OCI-M2 (cell line): ENCODE measurements around the gene CCDC92.
"Not testable (repeated sequence)": the region's sequence is repeated elsewhere in the genome, so short reads cannot be mapped to it uniquely, and the experiment has no call there.

Source experiments
- DNase-seq: peaks from one replicate; lab custom pipeline; 2025; ENCODE audit not compliant: unreplicated experiment; lab: John Stamatoyannopoulos, UW

CCDC92 gene

GRCh38 chr12:123911672-123912409 is 60.8 kb downstream of the CCDC92 start:
- not testable (repeated sequence) for DNase-seq

- no peak for DNase-seq
These were observed 61.9 kb downstream of the CCDC92 start for GRCh38 chr12:123910761-123911193.

- no peak for DNase-seq
These were observed 62.6 kb downstream of the CCDC92 start for GRCh38 chr12:123910057-123910456.

DNA sequence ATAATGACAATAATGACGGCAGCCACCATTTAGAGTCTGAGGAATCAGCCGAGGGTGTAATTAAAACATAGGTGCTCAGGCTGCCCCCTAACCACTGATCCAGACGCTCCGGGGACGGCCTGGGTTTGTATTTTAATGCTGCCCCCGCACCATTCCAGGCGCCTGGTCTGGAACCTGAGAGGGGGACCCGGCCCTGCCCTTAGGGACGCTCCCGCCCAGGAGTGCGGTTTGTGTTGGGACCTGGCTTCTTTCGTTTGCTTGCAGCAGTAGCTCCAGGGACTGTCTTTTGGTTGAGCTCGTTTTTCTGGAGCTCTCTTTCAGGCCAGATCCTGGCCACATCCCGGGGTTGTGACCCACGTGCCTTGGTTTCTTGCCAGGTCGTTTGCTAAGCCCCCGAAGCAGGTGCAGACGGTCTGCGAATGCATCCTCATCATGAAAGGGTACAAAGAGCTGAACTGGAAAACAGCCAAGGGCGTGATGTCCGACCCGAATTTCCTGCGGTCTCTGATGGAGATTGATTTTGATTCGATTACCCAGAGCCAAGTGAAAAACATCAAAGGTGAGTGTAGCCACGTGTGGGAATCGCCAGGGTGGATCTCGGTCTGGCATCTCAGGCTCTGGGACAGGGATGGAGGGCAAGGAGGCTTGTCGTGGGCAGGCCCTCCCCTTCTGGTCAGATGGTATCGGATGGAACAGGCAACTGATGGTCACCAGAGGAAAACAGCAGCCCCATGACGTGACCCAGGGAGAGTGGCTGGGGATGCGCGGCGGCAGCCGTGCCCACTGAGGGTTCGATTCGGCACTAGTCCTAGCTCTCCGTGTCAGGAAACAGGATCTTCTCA is 63.5 kb downstream of the CCDC92 start:
- DNase-seq, result no peak

- DNase-seq, result no peak
These were observed 64.7 kb downstream of the CCDC92 start for GRCh38 chr12:123907726-123908476.

DNA sequence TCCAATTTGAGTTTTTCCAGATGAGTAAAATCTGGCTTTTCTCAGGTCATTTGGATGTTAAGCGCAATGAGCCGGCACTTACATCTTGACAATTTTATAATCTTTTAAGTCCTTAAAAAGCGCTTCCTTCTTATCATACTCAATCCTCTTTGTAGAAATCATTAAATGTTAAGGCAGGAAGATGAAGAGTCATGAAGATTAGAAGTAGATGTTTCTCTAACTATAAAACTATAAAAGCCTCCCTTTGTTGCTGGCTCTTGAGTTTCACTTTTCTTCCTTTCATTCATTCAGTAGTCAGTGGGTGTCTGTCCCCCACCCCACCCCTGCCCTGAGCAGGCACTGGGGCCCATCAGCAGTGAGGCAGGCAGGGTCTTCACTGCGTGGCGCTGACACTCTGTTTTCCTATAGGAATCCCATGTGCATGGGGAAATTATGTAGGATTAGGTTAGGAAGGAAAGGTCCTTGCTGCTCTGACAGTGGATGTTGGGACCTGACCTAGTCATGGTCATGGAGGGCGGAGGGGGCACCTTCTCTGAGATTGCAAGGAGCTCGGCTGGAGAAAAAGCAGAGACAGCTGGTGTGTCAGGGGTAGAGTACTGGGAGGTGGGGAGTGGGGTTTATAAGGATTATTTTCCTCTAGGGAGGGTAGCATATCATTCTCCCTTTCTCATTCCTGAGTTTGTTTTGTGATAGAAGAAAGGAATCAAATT is 65.8 kb downstream of the CCDC92 start:
- DNase-seq, result no peak

- no peak for DNase-seq
These were observed 67.2 kb downstream of the CCDC92 start for GRCh38 chr12:123905319-123905925.

- no peak for DNase-seq
These were observed 69.1 kb downstream of the CCDC92 start for GRCh38 chr12:123903301-123904065.

GRCh38 chr12:123902821-123903220 is 69.8 kb downstream of the CCDC92 start:
- DNase-seq, result no peak

DNA sequence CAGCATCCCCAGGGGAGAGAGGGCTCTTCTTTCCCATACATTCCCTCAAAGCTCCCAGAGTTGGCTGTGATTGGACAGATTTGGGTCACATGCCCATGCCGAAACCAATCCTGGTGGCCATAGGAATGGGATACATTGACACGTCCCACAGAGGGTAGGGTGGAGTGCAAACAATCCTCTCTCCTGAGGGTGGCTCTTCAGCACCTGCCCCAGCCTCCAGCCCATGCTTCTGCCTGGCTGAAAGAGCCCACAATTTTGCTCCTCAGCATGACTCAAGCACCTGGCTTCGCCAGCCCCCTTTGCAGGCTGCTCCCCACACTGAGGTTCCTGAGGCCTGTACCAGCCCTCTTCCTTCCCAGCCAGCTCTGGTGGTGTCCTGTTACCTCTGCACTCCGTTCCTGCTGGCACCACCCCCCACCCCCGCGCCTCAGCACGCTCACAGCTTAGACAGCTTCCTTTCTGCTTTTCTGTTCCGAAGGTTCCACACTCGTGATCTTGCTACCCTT is 71.7 kb downstream of the CCDC92 start:
- no peak for DNase-seq

GRCh38 chr12:123899368-123899767 is 73.3 kb downstream of the CCDC92 start:
- DNase-seq, result no peak

- no peak for DNase-seq
These were observed 74.0 kb downstream of the CCDC92 start for GRCh38 chr12:123898673-123899072.

- DNase-seq, result no peak
These were observed 75.4 kb downstream of the CCDC92 start for GRCh38 chr12:123897221-123897620.

- no peak for DNase-seq
These were observed 75.9 kb downstream of the CCDC92 start for GRCh38 chr12:123896767-123897166.

DNA sequence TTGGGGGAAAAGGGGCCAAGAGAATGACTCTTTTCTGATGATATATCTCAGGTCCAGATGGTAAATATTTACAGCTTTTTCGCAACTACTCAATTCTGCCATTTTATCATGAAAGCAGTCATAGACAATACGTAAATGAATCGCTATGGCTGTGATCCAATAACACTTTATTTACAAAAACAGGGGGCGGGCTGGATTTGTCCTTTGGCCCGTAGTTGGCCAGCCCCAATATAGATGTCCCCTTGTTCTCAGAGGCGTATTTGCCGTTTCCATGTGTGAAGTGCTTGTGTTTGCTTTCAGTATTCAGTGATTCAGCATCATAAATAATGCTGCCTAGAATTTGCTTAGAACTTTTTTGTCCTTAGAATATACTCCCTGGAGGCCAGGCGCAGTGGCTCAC is 77.2 kb downstream of the CCDC92 start:
- no peak for DNase-seq

DNA sequence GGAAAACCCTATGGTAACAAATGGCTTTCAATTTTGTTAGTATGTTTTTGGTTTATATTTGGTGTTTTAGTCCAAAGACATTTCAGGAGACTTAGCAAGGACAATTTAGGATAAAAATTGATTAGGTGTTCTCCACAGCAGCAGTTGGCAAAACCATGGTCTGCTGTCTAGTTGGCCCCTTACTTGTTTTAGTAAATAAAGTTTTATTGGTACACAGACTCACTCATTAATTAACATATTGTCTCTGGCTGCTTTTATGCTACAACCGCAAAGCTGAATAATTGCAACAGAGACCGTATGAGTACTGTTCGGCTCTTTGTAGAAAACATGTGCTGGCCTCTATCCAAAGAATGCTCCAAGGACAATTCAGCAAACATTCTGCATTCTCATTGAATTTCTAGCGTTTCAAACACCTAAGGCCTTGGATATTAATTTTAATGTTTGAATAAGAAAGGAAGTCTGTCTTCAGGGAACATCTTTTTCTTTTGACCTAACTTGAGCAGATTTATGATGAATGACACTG is 77.7 kb downstream of the CCDC92 start:
- no peak for DNase-seq

DNA sequence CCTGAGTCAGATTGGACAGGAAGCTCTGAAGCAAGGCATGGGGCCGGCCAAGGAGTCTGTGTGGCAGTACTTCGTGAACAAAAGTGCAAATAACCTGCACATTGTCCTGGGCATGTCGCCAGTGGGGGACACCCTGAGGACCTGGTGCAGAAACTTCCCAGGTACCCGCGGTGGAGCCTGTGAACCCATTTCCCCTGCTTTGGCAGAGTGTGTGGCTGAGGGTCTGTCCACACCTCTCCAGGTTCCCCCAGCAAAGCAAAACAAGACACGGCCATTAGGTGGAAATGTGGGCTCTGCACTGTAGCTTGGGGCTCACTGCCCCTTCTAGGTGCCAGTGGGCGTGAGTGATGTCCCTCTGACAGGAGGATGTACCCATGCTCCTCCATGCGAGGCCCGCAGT is 79.4 kb downstream of the CCDC92 start:
- no peak for DNase-seq

- DNase-seq, result no peak
These were observed 79.8 kb downstream of the CCDC92 start for GRCh38 chr12:123892853-123893252.

DNA sequence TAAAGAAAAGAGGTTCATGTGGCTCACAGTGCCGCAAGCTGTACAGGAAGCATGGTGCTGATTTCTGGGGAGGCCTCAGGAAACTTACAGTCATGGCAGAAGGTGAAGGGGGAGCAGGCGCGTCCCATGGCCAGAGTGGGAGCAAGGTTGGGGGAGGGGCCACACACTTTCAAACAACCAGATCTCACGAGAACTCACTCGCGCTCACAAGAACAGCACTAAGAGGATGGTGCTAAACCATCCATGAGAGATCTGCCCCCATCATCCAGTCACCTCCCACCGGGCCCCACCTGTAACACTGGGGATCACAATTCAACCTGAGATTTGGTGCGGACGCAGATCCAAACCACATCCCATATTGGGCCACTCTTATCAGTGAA is 80.5 kb downstream of the CCDC92 start:
- no peak for DNase-seq
